Panc1 (cell line): ENCODE results near the gene CSTB. TPM values are rescaled to one million over a fixed set of nuclear protein-coding genes. Genes with fewer than 3 reads are reported as not detected.

Source experiments
- ATAC-seq: fragments of 200-7000 bp; cut with Tn5 transposase; 2 replicates; pipeline ENCODE4 v1.9.1; 2020; ENCODE audit warnings: mild to moderate bottlenecking, moderate library complexity
- BruUV-seq: library from RNA; stranded (reverse); fragments of 400-500 nt; replicated peaks from 2 replicates; lab custom pipeline; 2021; lab: Mats Ljungman, UMichigan
- CTCF ChIA-PET: fragments of 300-600 bp; sonication (Branson Sonifier 250); formaldehyde crosslinking; loops from one replicate; lab custom pipeline; 2022; ENCODE audit warnings: antibody characterized with exemption; lab: Charles Lee
- POLR2A ChIA-PET: fragments of 300-600 bp; sonication (Branson Sonifier 250); formaldehyde crosslinking; loops from one replicate; lab custom pipeline; 2022; ENCODE audit warnings: antibody characterized with exemption; lab: Charles Lee
- DNase-seq: peaks from one replicate; pipeline ENCODE4 v3.0.0-alpha.2; 2010; ENCODE audit warnings: low read depth, low spot score
- H3K27ac ChIP-seq: 2 replicates; pipeline ENCODE4 v1.5.1; 2011; ENCODE audit warnings: mild to moderate bottlenecking, low read length, inconsistent platforms
- H3K27me3 ChIP-seq: fragments of 200-500 bp; sonication (Bioruptor generic); 2 replicates; pipeline ENCODE4 v1.6.0; 2014; ENCODE audit warnings: low read length, inconsistent platforms; ENCODE audit not compliant: control insufficient read depth, insufficient read depth
- H3K36me3 ChIP-seq: fragments of 200-500 bp; sonication (Bioruptor generic); 2 replicates; pipeline ENCODE4 v1.5.1; 2014; ENCODE audit warnings: inconsistent platforms, mild to moderate bottlenecking, low read length, moderate library complexity; ENCODE audit not compliant: control insufficient read depth, insufficient read depth
- H3K4me1 ChIP-seq: 2 replicates; pipeline ENCODE4 v1.5.1; 2011; ENCODE audit warnings: inconsistent platforms, mild to moderate bottlenecking, low read length, moderate library complexity; ENCODE audit not compliant: control insufficient read depth, insufficient read depth
- H3K4me3 ChIP-seq, 2 experiments: 2 replicates each; pipeline ENCODE4 v1.5.1; 2011 to 2012; ENCODE audit warnings: low read depth in 2 of 2, low read length in 2 of 2, mild to moderate bottlenecking in 2 of 2, inconsistent platforms in 1 of 2, moderate library complexity in 1 of 2
- H3K9me3 ChIP-seq: fragments of 200-500 bp; sonication (Bioruptor generic); 2 replicates; pipeline ENCODE4 v1.5.1; 2014; ENCODE audit warnings: low read depth, mild to moderate bottlenecking, inconsistent platforms, low read length, moderate library complexity; ENCODE audit not compliant: control insufficient read depth, insufficient read depth
- CTCF ChIP-seq: fragments of 450-650 bp; IDR thresholded peaks from 2 replicates; pipeline ENCODE4 v1.5.1; 2017; ENCODE audit warnings: mild to moderate bottlenecking
- POLR2AphosphoS5 ChIP-seq: IDR thresholded peaks from 2 replicates; pipeline ENCODE4 v1.6.1; 2012; ENCODE audit warnings: mild to moderate bottlenecking, low read depth, low read length, moderate library complexity
- REST ChIP-seq, 2 experiments: IDR thresholded peaks; 2 replicates each; pipeline ENCODE4 v1.6.1; 2011 to 2012; ENCODE audit warnings: low read depth in 2 of 2, control low read depth in 1 of 2, low read length in 1 of 2, mild to moderate bottlenecking in 1 of 2, moderate library complexity in 1 of 2; ENCODE audit not compliant: insufficient read depth in 1 of 2
- SIN3A ChIP-seq: IDR thresholded peaks from 2 replicates; pipeline ENCODE4 v1.6.1; 2012; ENCODE audit warnings: low read depth, mild to moderate bottlenecking, low read length, moderate library complexity, borderline replicate concordance; ENCODE audit not compliant: insufficient read depth
- TCF7L2 ChIP-seq: IDR thresholded peaks from 2 replicates; pipeline ENCODE4 v1.6.1; 2011; ENCODE audit warnings: mild to moderate bottlenecking, low read depth, low read length, inconsistent platforms
- in situ Hi-C: cut with HindIII; loops from 2 replicates; pipeline ENCODE4 v1.10.0; 2016; ENCODE audit warnings: low sequenced_read_pairs, low pct_unique_long_range_greater_than_20kb
- intact Hi-C: fragments of 100-400 bp; cut with micrococcal nuclease; formaldehyde crosslinking; loops from one replicate; pipeline ENCODE4 v1.10.0; 2022; ENCODE audit not compliant: unreplicated experiment
- total RNA-seq: library from RNA; stranded (reverse); gene quantifications from one replicate; pipeline ENCODE4 v1.2.1, GENCODE V29; 2021; ENCODE audit not compliant: unreplicated experiment

The CSTB gene
- total RNA-seq, 1 experiment from 2014 or later, result 72.5 TPM

GRCh38 chr21:43820466-43820865 lies 44.4 kb upstream of the CSTB start:
- intact Hi-C loops, result no loop called here
- H3K36me3 ChIP-seq, result no peaks in the 10 kb centered on the region

DNA sequence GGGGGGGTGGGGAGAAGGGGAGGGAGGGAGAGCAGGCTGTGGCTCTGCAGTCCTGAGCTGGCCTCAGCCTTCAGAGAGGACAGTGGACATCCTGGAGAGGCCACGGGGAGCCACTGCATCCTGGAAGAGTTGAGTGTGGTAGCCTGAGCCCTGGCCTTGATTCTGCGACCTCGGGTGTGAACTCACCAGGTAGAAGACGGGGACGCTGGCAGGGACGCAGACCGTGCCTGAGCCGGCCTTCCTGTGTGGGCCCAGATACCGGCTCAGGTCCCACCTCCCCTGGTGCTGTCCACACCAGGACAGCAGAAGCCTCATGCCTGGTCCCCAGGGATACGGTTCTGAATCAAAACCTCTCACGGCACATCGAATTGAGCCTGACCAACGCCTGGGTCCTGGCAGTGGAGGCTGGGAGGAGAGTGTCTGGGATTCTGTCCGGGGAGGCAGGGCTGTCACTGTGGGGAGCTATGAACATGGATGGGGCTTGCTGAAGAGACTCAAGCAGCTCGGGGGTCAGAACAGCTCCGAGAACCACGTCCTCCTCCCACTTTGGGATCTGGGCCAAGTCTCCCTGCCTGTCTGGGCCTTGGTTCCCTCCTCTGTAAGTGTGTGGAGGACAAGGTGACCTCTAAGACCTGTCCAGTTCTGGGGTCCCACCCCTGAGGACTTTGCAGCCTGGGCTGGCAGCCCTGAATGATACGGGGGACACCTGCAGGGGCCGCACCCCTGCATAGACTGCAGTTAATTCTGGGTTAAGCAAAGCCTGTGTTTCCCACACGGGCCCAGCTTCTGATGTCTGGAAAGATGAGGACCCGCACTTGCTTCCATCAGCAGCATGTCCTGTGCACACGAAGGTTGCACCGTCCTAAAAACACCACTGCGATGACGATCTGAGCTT lies 43.6 kb upstream of the CSTB start:
- in situ Hi-C loops, result no loop called here
- no peak overlapping the region for H3K27ac ChIP-seq
- DNase-seq, result no peak
- no peaks in the 10 kb centered on the region for H3K27me3 ChIP-seq
- ChIA-PET CTCF (no interaction called here), POLR2A (no interaction called here)
- H3K36me3 ChIP-seq, result no peaks in the 10 kb centered on the region
- TF ChIP-seq POLR2AphosphoS5, result no peak
- TF ChIP-seq SIN3A, result no peak
- TF ChIP-seq TCF7L2, result no peak
- no peak for TF ChIP-seq REST (IDR thresholded peaks at IDR 0.05; ENCODE audit: insufficient read depth in 1 of 2, low read depth in 2 of 2, low read length in 1 of 2)
- no peak for TF ChIP-seq CTCF
- no peaks in the 10 kb centered on the region for H3K4me1 ChIP-seq
- no TSS peak for BruUV-seq
- no peak for ATAC-seq
- H3K4me3 ChIP-seq, result no peak overlapping the region
- intact Hi-C loops, result no loop called here
- no peaks in the 10 kb centered on the region for H3K9me3 ChIP-seq

More at GRCh38 chr21:43820466-43820865, 44.4 kb upstream of the CSTB start:
- ChIA-PET CTCF (no interaction called here), POLR2A (no interaction called here)
- BruUV-seq, result no TSS peak
- TF ChIP-seq REST (IDR thresholded peaks at IDR 0.05; ENCODE audit: insufficient read depth in 1 of 2, low read depth in 2 of 2, low read length in 1 of 2), result no peak
- TF ChIP-seq SIN3A, result no peak
- no peak for TF ChIP-seq CTCF
- TF ChIP-seq TCF7L2, result no peak
- no peak for TF ChIP-seq POLR2AphosphoS5
- Histone ChIP-seq H3K27ac (no peak overlapping the region), H3K4me3 (no peak overlapping the region), H3K9me3 (no peaks in the 10 kb centered on the region), H3K4me1 (no peaks in the 10 kb centered on the region), H3K27me3 (no peaks in the 10 kb centered on the region)
- in situ Hi-C loops, result no loop called here
- DNase-seq (no peak), ATAC-seq (no peak)
